Measurements from ENCODE around the gene DLG5. TPM values are rescaled to one million over a fixed set of nuclear protein-coding genes. Genes with fewer than 3 reads are reported as not detected.

Gene DLG5
- total RNA-seq, 4 donors from 2014 or later: 28.6 to 51.2 (median 40.3) TPM

- intact Hi-C loops (cut with DNase I; ENCODE audit: low total_unique reads): loop anchor here (1.0 to 2.0 kb wide), 3 partner anchors 47 to 79 kb away; no protein-coding TSS in a partner anchor
- Histone ChIP-seq H3K4me1 (peaks cover 23% of the 10 kb centered on the region in 2 donors), H3K27me3 (no peaks in the 10 kb centered on the region), H3K27ac (peak overlapping the region; percentile 79 to 91 (median 84)), H3K4me3 (peak overlapping the region; percentile 63 to 92 (median 78)), H3K36me3 (no peaks in the 10 kb centered on the region), H3K9me3 (no peaks in the 10 kb centered on the region)
- ATAC-seq (peak; percentile 79 to 80), DNase-seq (peak; percentile 67 to 76)
- in situ Hi-C loops (cut with MboI; ENCODE audit: low sequenced_read_pairs in 4 of 4): loop anchor here in 1 of 4 donors (10.0 kb wide), 1 partner anchor 81 kb away; no protein-coding TSS in a partner anchor
- TF ChIP-seq POLR2A (IDR thresholded peaks at IDR 0.05): no peak
- peak in 2 of 5 experiments; percentile 21 to 31 for TF ChIP-seq CTCF (IDR thresholded peaks at IDR 0.05 in 4 of 5, conservative IDR thresholded peaks at IDR 0.05 in 1 of 5)
These were observed 575 bp downstream of the DLG5 start for GRCh38 chr10:77925795-77926565.

GRCh38 chr10:77925410-77925794 is 1.2 kb downstream of the DLG5 start:
- peak overlapping the region; percentile 63 to 92 (median 78) for H3K4me3 ChIP-seq
- in situ Hi-C loops (cut with MboI; ENCODE audit: low sequenced_read_pairs in 4 of 4): loop anchor here in 1 of 4 donors (10.0 kb wide), 1 partner anchor 81 kb away; no protein-coding TSS in a partner anchor
- TF ChIP-seq POLR2A (IDR thresholded peaks at IDR 0.05) (peak in 1 of 2 donors; percentile 26), CTCF (IDR thresholded peaks at IDR 0.05 in 4 of 5, conservative IDR thresholded peaks at IDR 0.05 in 1 of 5) (no peak)
- H3K27me3 ChIP-seq: no peaks in the 10 kb centered on the region
- no peak for DNase-seq
- peak overlapping the region; percentile 79 to 91 (median 84) for H3K27ac ChIP-seq
- H3K36me3 ChIP-seq: no peaks in the 10 kb centered on the region
- peaks cover 23 to 29% of the 10 kb centered on the region in 2 donors for H3K4me1 ChIP-seq
- intact Hi-C loops (cut with DNase I; ENCODE audit: low total_unique reads): no loop called here
- no peak for ATAC-seq
- H3K9me3 ChIP-seq: no peaks in the 10 kb centered on the region

- H3K4me1 ChIP-seq: peaks cover 31 to 32% of the 10 kb centered on the region in 2 donors
These were observed 3.9 kb downstream of the DLG5 start for GRCh38 chr10:77922566-77923179.

GRCh38 chr10:77922055-77922454 is 4.5 kb downstream of the DLG5 start:
- in situ Hi-C loops (cut with MboI; ENCODE audit: low sequenced_read_pairs in 4 of 4) (loop anchor here in 1 of 4 donors (10.0 kb wide), 1 partner anchor 77 kb away; no protein-coding TSS in a partner anchor), intact Hi-C loops (cut with DNase I; ENCODE audit: low total_unique reads) (loop anchor here (1.0 kb wide), 1 partner anchor 10 kb away; no protein-coding TSS in a partner anchor)
- H3K36me3 ChIP-seq: no peaks in the 10 kb centered on the region
- ATAC-seq: no peak
- H3K4me1 ChIP-seq: peaks cover 26 to 31% of the 10 kb centered on the region in 2 donors
- no peaks in the 10 kb centered on the region for H3K9me3 ChIP-seq
- TF ChIP-seq POLR2A (IDR thresholded peaks at IDR 0.05) (no peak), CTCF (IDR thresholded peaks at IDR 0.05 in 4 of 5, conservative IDR thresholded peaks at IDR 0.05 in 1 of 5) (no peak)
- H3K27ac ChIP-seq: no peak overlapping the region
- H3K4me3 ChIP-seq: no peak overlapping the region
- DNase-seq: no peak
- H3K27me3 ChIP-seq: no peaks in the 10 kb centered on the region

More at GRCh38 chr10:77922566-77923179, 3.9 kb downstream of the DLG5 start:
- intact Hi-C loops (cut with DNase I; ENCODE audit: low total_unique reads): loop anchor here (1.0 kb wide), 1 partner anchor 10 kb away; no protein-coding TSS in a partner anchor
- DNase-seq: no peak
- Histone ChIP-seq H3K4me3 (no peak overlapping the region), H3K36me3 (no peaks in the 10 kb centered on the region), H3K27ac (no peak overlapping the region), H3K9me3 (no peaks in the 10 kb centered on the region), H3K27me3 (no peaks in the 10 kb centered on the region)
- ATAC-seq: no peak
- in situ Hi-C loops (cut with MboI; ENCODE audit: low sequenced_read_pairs in 4 of 4): loop anchor here in 1 of 4 donors (10.0 kb wide), 1 partner anchor 78 kb away; no protein-coding TSS in a partner anchor
- TF ChIP-seq CTCF (IDR thresholded peaks at IDR 0.05 in 4 of 5, conservative IDR thresholded peaks at IDR 0.05 in 1 of 5): no peak
- TF ChIP-seq POLR2A (IDR thresholded peaks at IDR 0.05): no peak

Data from gastrocnemius medialis (tissue), 4 donors.